GM21515 (cell line): ENCODE results near the gene ELAVL2.

Source experiments
- ATAC-seq: cut with Tn5 transposase; IDR thresholded peaks from one replicate; pipeline ENCODE4 v1.9.1; 2021; ENCODE audit not compliant: unreplicated experiment

ELAVL2 gene

GRCh38 chr9:23826120-23826629, at the start of gene ELAVL2:
ELAVL2 (minus strand) TSS chr9:23826240; CDS start chr9:23762234, 64,006 bp downstream.
- ATAC-seq = no peak

DNA sequence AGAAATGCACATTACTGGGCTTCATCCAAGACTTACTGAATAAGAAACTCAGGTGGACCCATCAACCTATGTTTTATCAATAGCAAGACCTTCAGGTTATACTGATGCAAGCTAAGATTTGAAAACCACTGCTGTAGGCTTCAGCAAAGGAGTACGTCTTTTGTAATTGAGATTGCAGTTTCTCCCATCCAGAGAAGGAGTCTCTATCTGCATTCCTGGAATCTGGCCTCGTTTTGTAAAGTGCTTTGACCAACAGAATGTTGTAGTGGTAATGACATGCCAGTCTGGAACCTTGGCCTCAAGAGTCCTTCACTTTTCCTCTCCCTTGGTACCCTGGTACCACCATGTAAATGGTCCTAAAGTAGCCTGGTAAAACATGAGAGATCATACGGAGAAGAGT, 32.2 kb upstream of the ELAVL2 start:
- no peak for ATAC-seq

- ATAC-seq = no peak
These were observed 30.0 kb upstream of the ELAVL2 start for GRCh38 chr9:23855873-23856604.

GRCh38 chr9:23850690-23851629, 24.9 kb upstream of the ELAVL2 start:
- no peak for ATAC-seq

DNA sequence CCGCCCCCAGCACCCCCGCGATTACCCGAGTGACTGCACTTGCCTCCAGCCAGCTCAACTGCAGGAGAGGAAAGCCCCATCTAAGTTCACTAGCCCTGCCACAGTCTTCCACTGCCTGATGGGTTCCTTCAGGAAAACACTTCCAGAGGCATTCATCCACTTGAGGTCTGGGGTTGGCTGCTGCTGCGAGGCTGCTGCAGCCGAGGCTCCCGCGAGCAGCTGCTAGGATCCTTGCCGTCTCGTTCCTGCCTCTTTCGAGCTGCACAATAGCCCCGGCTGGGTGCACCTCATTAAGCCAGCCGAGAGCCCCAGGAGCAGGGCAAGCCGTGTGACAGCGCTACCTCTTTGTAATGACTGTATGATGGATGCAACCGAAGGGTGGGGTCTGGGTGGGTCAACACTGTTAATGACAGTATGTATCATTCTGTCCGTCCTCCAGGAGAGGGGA, 24.2 kb upstream of the ELAVL2 start:
- no peak for ATAC-seq

DNA sequence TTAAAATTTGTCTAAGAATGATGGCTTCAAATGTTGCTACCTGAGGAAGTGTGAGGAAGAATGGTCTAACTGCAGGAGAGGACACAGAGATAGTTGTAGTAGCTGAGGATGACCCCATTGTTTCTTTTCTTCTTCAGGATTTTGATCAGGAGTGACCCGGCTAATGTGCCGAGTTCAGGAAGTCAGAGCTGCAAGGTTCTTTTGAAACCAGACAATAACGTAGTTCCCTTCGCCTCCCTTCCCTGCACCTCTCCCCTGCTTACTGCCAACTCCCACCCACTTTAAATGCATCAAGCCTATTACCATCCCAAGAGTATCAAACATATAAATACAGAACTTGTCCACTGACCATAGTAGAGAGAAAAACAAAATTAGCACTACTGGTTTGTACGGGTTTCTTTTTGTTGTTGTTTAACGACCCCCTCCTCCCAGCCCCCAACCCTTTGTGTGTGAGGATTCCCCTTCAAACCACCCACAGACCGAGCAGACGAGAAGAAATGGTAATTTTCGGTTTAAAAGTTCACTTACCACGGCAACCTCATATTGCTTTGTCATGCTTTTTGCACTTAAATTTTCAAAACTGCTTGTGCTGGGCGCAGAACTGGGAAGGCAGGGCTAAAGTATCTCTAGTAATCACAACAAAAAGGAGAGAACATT, 23.5 kb upstream of the ELAVL2 start:
- ATAC-seq = no peak

DNA sequence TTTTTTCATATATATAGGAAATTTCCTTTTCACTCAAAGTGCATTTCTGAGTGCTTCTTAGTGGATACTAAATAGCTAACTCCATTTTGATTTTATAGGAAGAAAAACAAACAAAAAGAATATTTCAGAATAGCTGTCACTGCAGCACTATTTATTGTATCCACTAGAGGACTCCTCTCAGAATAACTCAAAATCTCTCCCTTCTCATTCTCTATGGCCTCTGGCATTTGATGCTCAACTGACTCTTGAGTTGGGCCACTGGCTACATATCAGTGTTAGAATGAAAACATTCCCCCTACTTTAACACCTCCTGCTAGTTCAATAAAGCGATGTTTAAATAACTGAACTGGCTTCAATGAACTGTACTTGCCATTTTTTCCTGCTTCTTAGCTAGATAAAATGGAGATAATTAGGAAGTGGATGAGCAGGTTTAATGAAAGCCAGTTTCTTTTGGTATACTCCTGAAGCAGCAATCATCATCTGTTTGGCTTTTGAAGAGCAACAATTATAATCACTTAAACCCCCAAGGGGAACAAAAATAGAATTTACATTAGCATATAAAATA, 16.6 kb upstream of the ELAVL2 start:
- ATAC-seq = no peak

GRCh38 chr9:23841304-23841703, 15.3 kb upstream of the ELAVL2 start:
- no peak for ATAC-seq

DNA sequence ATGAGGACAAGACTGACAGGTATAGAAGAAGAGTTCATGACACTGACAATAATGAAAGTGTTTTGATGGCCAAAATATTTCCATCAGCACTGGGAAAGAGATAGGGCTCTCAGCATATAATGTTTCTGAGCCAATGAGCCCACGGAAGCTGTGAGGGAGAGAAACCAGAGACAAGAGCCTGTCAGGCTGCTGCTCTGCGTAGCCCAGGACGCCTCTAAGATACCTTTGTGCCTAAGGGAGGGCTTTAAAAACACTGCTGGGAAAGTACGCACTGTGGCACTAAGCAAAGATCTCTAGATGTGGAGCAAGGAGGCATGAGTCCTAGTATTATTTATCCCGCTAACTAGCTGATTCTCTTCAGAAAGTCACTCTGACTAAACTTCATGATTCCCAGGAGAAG, 11.0 kb upstream of the ELAVL2 start:
- ATAC-seq = no peak

DNA sequence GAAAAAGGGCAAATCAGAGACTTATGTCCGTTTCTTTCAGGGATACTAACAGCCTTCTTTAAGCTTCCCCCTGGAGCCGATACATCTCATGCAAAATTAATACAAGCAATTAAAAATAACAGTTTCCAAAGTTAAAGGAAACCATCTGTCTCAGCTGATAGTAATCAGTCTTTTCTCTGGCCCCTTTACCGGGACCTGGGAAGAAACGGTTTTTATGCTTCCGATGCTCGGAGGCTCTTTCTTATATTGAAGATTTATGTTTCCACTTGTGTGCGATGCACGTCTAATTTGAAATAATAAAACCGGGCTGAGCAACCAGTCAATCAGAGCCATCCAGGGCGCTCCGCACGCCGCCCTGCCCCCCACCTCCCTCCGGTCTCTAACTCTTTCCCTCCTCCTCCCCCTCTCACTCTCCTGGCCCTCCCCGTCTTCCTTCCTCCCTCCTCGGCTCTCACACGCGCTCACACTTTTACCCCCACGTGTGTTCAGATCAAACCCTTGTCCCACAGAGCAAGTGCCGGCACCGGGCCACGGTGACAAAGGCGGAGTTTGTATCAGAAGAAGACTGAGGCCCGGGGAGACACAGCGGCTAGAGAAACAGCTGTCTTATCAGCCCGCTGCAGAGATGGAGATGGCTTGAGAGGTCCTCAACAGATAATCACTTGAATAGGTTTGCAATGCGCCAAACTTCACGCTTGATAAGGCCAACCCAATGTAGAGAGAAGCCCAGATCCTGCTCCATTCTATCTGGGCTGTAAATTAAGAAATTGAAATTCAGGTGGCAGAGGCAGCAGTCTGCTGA, 5.1 kb upstream of the ELAVL2 start:
- ATAC-seq = no peak

DNA sequence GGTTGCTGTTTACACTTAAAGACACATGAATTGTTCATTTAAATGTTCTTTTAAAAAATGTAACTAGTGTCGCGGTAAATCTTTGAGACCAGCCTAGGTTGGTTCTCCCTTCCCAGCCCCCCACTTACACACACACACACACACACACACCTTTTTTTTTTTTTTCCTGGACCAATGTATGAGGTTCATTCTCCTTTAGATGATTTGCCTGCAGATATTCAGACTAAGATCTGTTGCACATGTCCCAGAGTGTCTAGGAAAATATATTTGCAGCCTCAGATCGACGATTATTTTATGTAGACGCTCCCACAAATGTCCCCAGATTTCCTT, 4.4 kb upstream of the ELAVL2 start:
- ATAC-seq = no peak

DNA sequence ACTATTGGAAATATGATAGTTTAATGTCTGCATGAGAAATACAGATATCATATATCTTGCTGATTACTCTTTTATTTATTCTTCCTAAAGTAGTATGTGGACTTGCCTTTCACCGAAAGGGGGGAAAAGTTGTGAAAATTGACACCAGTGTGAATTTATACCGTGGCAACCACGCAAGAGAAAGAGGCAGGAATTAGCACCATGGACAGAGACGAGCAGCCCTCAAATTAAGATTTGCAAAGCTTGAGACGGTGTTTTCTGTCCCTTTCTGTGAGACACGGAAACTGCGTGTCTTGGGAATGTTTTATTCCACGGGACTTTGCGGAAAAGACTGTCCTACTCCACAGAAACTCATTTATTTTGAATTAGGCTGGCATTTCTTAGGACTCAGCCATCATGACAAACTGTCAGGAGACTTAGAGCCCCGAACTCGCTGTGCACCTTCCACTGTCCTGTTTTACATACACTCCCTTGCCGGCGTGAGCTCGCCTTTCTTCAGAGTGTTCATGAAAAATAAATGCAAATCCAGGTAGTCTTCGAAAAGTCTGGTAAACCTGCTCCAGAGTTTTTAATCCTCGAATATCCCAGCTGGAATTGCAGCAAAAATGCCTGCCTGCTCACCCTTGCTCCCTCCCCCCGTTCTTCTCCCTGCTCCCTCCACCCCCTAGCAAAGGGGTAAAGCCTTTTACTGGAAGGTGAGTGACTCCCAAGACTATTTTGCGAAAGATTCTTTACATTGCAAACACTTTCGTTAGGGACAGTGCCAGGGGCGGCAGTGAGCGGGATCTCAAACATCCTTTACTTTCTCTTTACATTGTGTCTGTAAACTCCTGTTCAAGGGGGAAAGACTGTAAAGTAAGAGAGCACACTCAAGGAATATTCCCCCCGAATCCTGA, 3.8 kb upstream of the ELAVL2 start:
- no peak for ATAC-seq

DNA sequence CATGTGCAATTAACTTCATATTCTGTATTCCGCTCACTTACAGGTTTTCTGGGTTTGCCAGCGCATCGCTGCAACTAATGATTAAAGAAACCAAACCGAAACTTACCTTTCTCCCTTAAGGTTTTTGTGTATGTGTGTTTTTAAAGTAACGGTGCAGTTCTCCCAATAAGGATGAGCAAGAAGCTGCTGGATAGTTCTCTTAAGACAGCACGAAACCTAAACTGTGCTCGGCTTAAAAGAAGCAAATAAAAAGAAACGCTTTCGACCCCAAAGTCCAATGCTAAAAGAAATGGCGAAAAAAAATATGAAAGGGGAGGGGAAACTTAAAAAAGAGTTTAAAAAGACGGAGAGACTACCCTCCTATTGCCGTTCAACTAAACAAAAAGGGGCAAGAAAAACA, 340 bp downstream of the ELAVL2 start:
- no peak for ATAC-seq

DNA sequence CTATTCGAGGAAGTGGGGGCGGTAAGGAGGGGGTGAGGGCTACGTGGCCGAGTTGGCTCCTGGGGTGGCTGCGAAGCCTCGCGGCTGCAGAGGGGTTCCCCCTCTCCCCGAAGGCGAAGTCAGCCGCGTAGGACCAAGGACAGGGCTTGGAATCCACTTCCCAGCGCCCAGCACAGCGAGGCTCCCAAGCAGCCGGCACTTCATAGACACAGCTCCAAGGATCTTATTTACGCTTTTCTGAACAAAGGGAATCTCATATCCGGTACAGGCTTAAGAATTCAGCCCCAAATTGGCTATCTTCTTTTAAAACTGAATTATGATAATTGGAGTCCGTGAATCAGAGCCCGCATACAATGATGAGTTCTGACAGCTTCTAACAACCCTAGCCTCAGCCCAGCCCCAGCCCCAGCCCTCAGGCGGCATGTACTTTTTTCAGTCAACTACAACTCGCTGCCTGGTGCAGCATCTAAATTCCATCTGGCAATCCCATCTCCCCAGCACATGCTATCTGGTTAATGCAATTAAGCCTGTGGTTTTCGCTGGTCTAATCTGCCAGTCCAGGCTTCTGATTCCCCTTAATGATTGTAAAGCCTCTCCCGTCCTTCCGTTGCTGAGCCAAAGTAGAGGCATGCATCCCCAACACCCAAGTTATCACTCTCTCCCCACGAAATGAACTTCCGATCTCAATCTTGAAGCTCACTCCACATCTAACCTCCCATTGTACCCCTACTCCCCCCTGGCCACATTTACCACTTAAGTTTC, 1.0 kb downstream of the ELAVL2 start:
- no peak for ATAC-seq

DNA sequence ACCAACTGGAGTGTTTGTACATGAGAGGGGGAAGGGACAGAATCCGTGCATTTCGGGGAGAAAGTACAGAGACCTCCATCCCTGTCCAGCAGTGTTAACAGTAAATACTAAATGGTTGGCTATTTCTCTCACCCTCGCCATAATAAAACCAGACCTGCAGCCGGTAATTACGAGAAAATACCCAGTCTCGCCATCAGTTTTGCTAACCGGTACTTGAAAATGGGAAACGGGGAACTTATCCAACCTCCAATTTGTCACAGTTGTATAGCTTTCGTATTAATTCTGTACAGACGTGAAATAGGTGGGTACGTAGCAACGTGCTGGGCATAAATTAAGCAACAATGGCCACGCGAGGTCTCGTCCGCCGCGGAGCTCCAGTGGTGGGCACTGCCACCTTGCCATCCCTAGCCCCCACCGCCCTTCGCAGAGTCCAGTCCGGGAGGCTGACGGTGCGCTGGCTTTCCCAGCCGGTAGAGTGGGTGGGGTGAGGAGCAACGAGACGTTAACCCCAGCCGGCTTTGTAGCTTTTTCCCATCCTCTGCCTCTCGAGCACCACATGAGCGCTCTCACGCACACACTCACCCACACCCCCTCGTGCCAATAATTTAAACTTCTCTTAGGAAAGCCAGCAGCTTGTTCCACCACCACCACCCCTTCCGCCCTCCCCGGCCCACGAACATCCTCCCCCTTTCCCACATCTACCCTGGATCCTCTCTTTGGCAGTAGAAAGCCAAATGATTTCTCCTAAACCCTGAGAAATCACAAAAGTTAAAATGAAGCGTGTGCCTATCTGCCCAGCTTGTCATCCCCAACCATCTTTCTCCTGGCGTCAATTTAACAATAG, 1.8 kb downstream of the ELAVL2 start:
- ATAC-seq = no peak

DNA sequence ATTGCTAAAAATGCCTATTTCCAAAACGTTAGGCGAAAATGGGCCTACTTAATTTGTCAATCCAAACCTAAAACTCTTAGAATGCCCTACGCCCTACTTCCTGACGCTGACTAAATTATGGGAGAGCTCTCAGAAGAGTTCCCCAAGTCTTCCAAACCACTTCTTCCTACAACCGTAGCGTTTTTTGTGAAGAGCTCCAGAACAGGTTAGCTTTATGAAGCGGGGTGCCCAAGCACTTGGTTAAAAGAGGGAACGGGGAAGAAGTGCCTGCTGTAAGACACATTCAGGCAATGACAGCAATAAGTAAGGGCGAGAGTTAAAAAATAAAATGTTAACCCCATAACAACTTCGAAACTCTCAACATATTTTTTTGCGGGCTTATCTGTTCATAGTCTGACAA, 2.8 kb downstream of the ELAVL2 start:
- ATAC-seq = no peak

DNA sequence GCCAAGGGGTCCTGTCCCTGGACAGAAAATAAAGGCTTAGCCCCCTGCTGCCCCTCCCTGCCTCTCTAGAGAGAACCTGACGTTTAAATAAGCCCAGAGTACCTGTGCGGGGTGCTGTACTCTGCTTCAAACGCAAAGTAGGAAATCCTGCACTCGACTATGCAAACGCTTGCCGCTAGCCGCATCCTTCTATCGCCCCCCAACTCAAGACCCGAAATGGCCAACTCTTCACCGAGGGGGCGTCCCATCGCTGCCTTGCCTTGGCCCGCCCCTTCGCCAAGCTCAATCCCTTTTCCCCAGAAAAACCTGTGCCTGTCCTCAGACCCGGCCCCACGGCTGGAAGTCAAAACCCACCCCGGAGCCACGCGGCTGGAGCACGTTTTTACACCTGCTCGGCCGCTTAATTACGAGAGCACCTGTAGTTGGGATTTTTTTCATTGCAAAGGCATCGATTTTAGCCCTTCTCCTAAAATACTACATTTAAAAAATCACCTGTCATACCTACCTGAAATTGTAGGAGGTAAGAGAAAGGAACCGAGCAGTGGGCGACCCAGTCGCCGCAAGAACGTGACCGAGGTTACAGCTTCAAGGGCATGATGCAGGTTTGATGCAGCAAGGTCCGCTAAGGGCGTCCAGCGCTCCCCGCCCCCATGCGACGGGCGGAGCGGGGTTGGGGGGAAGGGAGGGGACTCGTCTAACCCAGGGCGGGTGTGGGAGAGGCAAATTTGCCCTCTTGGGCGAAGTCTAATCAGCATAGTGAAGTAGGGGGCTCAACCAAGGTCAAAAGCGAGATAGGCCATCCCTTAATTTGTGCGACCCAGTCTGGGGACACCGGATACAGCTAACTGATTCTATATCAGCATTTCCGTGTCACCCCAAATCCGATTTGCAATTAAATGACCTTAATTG, 3.5 kb downstream of the ELAVL2 start:
- ATAC-seq = no peak
